Cerebellar cortex (tissue), 1 donor: ENCODE results near the gene TMED5.
"Not testable (repeated sequence)": the region's sequence is repeated elsewhere in the genome, so short reads cannot be mapped to it uniquely, and the experiment has no call there.

Experiments used
- DNase-seq: peaks from one replicate; pipeline ENCODE4 v3.0.0-alpha.2; 2015; ENCODE audit warnings: low spot score

The TMED5 gene

DNA sequence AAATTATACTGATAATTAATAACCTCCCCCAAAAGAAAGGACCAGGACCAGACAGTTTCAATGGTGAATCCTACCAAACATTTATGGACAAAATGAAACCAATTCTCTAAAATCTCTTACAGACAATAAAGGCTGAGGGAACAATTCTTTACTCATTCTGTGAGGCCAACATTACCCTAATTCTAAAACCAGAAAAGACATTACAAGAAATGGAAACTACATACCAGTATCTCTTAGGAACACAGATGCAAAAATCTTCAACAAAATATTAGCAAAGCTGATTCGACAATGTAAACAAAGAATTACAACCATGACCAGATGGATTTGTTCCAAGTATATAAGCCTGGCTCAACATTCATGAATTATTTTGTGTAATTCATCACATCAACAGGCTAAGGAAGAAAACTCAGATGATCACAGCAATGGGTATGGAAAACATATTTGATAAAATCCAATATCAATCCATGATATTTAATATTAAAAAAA is 8.6 kb downstream of the TMED5 start:
- no peak for DNase-seq

DNA sequence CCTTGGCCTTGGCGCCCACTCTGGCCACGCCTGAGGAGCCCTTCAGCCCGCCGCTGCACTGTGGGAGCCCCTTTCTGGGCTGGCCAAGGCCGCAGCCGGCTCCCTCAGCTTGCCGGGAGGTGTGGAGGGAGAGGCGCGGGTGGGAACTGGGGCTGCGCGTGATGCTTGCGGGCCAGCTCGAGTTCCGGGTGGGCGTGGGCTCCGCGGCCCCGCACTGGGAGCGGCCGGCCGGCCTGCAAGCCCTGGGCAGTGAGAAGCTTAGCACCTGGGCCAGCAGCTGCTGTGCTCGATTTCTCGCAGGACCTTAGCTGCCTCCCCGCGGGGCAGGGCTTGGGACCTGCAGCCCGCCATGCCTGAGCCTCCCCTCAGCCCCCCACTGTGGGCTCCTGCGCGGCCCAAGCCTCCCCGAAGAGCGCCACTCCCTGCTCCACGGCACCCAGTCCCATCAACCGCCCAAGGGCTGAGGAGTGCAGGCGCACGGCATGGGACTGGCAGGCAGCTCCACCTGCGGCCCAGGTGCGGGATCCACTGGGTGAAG is 10.0 kb downstream of the TMED5 start:
- not testable (repeated sequence) for DNase-seq

DNA sequence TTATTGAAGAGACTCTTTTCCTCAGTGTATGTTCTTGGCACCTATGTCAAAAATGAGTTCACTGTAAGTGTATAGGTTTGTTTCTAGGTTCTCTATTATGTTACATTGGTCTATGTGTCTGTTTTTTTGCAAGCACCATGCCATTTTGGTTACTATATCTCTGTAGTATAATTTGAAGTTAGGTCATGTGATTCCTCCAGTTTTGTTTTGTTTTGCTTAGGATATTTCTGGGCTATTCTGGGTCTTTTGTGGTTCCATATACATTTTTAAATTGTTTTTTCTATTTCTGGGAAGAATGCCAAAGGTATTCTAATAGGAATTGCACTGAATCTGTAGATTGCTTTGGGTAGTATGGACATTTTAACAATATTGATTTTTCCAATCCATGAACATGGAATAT is 13.2 kb downstream of the TMED5 start:
- no peak for DNase-seq

DNA sequence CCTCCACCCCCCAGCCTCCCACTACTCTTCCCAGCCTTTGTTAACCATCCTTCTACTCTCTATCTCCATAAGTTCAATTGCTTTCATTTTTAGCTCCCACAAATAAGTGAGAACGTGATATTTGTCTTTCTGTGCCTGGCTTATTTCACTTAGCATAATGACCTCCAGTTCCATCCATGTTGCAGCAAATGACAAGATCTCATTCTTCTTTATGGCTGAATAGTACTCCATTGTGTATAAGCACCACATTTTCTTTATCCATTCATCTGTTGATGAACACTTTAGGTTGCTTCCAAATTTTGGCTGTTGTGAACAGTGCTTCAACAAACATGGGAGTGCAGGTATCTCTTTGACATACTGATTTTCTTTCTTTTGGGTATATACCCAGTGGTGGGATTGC is 14.3 kb downstream of the TMED5 start:
- not testable (repeated sequence) for DNase-seq

DNA sequence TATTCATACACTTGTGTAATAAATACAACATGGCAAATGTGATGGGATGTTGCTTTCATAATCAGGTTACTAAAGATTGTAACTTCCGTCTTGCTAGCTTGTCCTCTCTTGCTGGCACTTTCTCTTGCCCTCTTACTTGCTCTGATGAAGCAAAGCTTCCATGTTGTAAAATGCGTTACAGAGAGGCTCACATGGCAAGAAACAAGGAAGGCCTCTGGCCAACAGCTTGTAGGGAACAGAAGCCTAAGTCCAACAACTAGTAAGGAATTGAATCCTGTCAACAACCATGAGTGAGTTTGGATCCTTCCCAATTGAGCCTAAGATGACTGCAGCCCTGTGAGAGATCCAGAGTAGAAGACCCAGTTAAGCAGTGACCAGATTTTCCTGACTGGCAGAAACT is 15.4 kb downstream of the TMED5 start:
- DNase-seq: no peak

DNA sequence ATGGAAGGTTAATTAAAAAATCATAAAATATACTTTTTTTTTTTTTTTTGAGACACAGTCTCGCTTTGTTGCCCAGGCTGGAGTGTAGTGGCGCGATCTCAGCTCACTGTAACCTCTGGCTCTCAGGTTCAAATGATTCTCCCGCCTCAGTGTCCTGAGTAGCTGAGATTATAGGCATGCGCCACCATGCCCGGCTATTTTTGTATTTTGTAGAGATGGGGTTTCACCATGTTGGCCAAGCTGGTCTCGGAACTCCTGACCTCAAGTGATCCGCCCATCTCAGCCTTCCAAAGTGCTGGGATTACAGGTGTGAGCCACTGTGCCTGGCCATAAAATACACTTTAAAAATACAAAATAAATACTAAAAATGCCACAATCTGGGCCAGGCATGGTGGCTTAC is 16.9 kb downstream of the TMED5 start:
- DNase-seq: not testable (repeated sequence)

DNA sequence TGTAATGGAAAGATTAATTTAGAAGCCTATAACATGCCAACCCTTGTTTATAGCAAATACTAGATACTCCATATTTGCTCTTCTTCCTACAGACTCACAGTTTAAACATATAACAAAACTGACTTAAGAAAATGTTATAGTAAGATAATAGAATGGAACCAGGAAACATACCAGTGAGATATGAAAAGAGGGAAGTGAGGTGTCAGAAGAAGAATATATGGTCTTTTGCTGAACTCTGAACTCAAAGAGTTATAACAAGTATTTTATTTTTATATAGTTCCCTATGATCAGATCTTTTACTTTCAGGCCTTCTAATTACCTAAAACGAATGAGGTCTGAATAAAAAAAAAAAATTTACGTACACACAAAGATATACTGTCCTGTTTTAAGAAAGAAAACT is 20.9 kb downstream of the TMED5 start:
- no peak for DNase-seq

DNA sequence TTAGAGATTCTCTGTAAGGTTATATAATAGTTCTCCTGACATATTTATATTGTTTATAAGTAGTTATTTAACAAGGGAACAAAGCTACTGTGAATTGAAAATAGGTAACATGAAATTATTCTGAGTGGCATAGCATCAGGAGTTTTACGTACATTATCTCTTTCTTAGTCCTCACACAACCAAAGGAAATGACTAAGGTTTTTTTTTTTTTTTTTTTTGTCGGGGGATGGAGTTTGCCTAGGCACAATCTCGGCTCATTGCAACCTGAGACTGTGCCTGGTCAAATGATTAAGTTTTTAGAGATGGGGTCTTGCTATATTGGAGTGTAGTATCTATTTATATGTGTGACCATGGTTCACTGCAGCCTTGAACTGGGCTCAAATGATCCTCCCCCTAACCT is 24.9 kb downstream of the TMED5 start:
- DNase-seq: no peak

DNA sequence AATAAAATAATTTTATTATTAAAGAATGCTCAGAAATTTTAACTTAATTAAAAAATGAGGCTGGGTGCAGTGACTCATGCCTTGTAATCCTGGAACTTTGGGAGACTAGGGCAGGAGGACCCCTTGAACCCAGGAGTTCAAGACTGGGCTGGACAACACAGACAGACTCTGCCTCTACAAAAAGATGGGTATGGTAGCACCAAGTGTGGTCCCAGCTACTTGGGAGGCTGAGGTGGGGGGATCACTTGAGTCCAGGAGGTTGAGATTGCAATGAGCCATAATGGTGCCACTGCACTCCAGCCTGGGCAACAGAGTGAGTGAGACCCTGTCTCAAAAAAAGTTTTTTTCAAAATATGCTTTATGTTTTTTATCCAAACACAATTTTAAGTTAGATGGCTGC is 25.3 kb downstream of the TMED5 start:
- no peak for DNase-seq

DNA sequence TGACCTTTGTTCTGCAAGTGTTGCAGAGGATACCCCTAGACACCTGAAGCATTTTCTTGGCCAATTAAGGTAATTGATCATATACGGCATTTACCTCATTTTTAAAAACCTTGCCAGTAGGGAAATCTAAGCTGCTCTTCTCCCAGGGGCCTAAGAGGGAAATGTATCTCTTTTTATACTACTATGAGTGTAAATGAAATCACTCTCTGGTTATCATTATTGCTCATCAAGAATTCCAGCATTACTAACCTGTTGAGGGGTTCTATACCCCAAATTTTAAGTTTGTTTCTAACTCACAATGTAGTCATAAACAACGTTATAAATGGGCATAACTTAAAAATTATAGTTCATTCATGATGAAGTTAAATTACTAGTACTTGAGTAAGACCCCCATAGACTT is 27.4 kb downstream of the TMED5 start:
- no peak for DNase-seq

DNA sequence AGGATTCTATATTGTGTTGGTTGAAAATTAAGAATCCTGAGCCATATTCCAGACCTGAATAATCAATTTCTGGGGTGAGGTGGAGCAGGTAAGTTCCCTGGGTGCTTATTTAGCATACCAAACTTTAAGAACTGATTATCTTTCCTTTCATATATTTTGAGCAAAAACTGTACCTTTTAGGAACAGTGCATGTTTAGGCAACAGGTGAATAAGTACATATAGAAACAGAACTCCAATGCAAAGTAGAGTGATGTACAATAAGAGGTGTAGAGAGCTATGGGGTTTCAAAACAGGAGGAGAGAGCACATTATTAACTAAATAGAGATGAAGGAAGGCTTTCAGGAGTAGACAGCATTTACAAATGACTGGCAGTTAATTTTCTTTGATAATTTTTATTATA is 28.7 kb downstream of the TMED5 start:
- DNase-seq: no peak

DNA sequence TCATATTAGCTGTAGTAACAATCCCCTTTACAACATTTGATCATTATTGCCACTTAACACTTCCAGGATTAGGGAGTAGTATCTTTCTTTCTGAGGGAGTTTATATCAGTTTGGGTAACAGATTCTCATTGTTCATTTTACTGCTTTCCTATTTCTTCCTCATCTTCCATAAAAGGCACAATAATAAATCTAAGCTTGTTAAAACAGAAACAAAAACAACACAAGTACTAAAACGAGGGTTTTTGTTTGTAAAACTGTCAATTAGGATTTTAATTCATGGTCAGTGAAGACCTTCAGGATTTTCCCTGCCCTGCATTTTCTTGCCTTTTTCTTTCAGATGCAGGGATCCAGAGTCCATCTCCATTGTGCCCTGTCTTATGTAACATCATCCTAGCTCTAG is 29.5 kb downstream of the TMED5 start:
- no peak for DNase-seq

DNA sequence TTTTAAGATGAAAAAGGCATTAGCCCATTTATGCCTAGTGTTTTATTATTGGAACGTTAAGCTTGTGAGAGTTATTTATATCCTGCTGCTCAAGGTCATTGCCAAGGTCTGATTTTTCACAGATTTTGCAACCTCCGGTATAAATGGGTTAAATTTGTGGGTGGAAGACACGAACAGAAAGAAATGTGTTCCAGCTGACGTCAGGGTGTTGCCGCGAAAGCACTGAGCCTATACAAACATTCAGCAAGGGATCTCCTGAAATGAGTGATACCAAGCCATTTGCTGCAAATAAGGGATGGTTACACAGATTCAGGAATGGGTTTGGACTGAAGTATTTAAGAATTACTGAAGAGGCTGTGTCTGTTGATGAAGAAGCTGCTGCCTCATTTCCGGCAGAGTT is 32.2 kb downstream of the TMED5 start:
- no peak for DNase-seq

DNA sequence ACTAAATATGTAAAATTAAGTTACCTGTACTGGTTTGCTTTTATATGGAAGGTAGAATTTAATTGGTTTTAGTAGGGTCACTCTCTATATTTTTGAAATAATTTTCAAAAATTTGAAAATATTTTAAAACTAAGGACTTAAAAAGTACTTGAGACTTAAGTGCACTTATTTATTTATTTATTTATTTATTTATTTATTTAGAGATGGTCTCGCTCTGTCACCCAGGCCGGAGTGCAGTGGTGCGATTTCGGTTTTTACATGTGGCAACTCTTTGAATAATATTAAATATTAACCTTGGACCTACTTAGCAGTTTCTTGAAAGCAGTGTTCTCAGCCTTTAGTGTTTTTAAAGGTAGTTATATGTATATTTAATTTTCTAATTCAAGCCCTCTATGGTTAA is 36.4 kb downstream of the TMED5 start:
- no peak for DNase-seq

DNA sequence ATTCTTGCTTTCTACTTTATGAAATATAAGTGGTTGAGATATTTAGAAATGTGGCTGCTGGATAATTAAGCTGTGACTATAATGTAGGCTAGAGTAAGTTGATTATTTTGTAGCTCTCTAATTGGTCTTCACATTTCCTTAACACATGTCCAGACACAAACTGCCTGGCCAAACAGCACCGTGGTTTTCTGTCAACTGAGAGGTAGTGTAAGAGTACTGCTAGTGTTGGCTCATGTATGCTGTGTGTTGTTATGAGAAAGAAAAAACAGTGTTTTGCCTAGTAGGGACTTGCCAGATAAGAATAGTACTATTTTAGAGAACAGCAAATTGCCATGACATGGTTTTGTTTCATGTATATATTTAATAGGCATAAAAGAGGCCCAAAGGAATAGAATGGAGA is 37.1 kb downstream of the TMED5 start:
- no peak for DNase-seq

DNA sequence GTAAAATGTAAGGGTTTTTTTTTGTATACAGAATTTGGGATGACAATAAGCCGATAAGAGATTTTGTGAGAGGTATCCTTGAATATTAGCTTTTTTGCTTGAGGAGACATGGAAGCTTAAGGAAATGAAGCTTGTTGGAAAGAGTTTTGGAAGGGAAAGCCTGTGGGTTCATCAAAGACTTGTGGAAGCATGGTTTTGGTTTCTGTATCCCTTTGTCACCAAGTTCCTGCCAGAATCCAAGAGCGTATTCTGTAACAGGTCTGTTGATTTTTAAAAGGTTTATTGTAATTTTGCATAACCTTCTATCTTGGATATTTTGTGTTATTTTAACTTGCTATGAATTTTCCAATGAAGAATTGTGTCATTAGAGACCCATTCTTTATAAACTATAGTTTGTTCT is 38.1 kb downstream of the TMED5 start:
- DNase-seq: no peak

DNA sequence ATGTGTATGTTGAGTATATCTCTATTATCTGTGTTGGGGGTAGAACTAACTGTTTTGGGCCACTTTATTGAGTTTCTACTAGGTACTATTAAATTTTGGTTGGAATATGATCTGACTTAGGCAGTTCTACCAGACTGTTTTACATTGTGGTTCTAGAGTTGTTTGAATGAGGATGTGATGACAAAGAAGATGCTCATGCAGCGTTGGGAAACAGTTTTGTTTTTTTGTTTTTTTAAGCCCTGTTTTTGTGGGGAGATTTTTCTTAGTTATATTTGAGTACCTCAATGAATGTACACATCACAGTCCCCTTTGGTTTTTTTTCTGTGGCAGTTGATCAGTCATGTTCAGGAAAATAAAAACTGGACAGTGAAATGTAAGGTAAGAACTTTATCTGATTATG is 40.1 kb downstream of the TMED5 start:
- no peak for DNase-seq

DNA sequence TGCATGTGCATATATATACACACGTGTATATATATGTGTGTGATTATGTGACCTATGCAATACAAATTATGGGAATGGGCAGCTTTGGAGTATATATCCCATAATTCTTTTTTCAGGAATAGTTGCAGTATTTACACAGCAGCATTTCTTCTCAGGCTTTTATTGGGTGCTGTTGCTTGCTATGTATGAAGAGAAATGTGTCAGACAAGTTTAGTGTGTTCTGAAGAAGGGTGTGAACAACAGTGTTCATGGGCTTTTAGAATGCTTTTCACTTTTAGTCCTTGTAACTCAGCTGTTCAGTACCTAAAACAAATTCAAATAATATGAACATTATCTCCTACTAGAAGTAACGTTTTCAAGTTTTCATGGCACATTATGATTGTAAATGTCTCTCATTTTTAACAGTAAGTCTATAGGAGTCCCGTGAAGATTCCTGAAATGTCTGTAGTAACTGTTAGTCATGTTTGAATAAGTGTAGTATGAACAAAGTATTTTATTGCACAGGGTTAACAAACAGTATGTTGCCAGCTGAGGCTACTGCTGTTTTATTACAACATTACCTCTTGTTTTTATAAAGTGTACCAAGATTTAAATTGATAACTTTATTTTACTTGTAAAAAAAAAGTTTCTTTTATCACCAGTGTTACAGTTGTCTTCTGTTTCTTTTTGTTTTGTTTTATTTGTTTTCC is 42.5 kb downstream of the TMED5 start:
- DNase-seq: no peak

DNA sequence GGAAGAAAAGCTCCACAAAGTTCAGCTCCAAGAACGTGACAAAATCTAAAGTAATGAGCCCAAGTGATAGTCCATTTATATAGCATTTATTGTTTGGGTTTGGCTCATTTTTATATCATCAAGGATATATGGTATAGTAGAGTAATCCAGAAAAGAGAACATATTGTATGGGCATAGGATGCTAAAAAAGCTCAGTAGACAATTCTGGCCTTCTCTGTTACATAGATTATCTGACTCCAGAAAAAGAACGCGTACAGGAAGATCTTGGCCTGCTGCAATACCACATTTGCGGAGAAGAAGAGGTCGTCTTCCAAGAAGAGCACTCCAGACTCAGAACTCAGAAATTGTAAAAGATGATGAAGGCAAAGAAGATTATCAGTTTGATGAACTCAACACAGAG is 43.8 kb downstream of the TMED5 start:
- no peak for DNase-seq

DNA sequence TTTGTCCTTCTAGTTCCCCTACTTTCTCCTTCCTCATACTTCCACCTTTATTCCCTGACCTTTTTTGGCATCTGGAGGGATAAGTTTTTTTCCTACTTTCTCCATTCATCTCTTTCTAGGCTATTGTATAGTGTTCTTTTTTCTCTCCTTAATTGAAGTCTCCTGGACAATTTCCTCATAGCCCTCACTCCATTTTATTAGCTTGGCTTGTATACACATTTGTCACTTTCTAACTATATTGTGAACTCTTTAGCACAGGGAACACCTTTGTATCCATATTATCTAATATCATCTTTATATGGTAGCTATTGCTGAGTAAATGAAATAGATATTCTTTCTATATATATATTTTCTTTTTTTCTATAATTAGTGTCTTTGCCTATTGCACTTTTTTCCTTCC is 47.6 kb downstream of the TMED5 start:
- DNase-seq: no peak

DNA sequence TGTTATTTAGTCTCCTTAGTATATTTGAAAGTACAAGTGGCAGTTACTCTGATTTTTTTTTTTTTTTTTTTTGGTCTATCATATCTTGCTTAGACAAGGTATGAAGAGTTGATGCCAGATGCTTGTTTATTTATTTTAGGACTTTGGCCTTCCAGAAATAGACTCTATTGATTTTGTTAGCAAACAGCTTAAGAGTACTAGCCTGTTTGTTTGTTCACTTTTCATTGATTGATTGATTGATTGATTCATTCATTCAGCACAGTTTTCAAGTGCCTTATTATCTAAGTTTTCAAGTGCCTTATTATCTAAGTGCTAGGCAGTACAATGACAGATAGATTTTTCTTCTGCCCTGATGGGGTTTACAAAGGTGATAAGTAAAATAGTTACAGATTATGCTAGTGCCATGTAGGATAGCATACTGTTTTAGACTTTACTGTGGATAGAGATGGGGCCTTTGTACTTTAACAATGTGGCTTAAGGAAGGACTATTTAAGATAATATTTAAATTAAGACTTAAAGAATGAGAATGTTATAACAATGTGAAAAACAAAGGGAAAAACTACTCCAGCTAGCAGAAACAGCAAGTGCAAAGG is 50.6 kb downstream of the TMED5 start:
- no peak for DNase-seq

DNA sequence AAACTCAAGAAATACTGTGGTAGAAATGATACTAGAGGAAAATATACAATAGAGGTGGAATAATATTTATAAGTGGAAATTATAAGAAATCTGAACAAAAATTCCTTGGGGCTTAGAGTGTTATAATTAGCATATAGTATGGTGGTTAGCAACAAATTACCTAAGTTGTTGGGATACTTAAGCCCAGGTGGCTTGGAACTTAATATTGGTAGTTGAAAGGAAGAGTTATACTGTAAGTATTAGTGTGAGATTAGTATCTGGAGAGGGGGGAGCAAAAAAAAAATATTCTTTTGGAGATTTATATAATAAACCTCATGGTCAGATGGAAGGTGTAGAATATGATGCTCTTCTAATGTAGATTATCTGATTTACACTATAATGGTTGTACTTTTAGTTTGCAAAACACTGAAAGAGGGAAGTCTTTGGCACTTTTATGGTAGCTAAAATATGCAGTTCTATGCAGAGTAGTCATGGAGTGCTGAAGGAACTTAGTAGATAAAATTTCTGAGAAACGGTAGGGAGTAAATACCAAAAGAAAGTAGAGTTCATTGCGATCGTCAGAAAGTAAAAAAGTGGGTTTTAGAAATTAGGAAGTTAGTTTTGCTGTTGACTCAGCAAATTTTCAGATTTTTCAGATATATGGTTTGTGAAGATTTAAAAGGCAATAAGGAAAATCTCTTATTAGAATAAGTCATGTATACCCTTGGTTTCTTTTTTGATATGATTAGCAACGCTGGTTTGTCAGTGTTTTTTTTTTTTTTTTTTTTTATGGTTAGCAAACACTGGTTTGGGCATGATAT is 55.5 kb downstream of the TMED5 start:
- no peak for DNase-seq

DNA sequence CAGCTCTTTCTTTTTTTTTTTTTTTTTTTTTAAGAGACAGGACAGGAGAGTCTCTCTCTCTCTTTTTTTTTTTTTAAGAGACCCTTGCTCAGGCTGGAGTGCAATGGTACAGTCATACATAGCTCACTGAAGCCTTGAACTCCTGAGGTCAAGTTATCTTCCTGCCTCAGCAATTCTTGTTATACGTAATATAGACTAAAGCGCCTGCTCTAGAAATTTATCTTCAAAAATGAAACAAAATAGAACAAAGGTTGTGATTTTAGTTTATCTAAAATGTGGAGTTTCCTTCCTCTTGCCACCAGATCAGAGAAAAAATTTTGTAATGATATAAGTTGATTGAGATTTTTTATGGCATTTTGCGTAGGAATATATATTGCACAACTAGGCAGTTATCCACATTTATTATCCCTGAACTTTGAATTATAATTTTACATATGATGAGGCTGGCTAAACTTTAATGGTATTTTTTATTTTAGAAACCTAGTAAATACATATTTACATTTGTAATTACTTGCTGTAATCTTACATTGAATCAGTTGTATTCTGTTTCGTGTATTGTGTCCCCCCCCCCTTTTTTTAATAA is 56.9 kb downstream of the TMED5 start:
- DNase-seq: no peak
